Osteoblast (primary cell): ENCODE measurements around the gene ALG14. TPM values are rescaled to one million over a fixed set of nuclear protein-coding genes. Genes with fewer than 3 reads are reported as not detected.

Experiments used
- DNase-seq: peaks from one replicate; pipeline ENCODE4 v3.0.0; 2011; ENCODE audit warnings: low spot score, mixed read lengths; ENCODE audit not compliant: insufficient read length; ENCODE audit errors: missing footprints
- H2AFZ ChIP-seq: 2 replicates; pipeline ENCODE4 v1.6.0; 2011; ENCODE audit warnings: mild to moderate bottlenecking, low read length
- H3K27ac ChIP-seq: 2 replicates; pipeline ENCODE4 v1.5.1; 2011; ENCODE audit warnings: mild to moderate bottlenecking, low read depth, low read length, moderate library complexity
- H3K27me3 ChIP-seq: 2 replicates; pipeline ENCODE4 v1.6.0; 2012; ENCODE audit warnings: mild to moderate bottlenecking, control low read depth, inconsistent platforms, low read length, moderate library complexity; ENCODE audit not compliant: insufficient read depth
- H3K36me3 ChIP-seq: 2 replicates; pipeline ENCODE4 v1.5.1; 2011; ENCODE audit warnings: mild to moderate bottlenecking, low read length, control low read depth, moderate library complexity; ENCODE audit not compliant: insufficient read depth
- H3K4me1 ChIP-seq: 2 replicates; pipeline ENCODE4 v1.5.1; 2011; ENCODE audit warnings: mild to moderate bottlenecking, low read length, control low read depth, moderate library complexity; ENCODE audit not compliant: insufficient read depth
- H3K4me2 ChIP-seq: 2 replicates; pipeline ENCODE4 v1.6.0; 2011; ENCODE audit warnings: mild to moderate bottlenecking, low read length; ENCODE audit not compliant: insufficient read depth
- H3K4me3 ChIP-seq: fragments of 200-600 bp; sonication (generic); 3 replicates; pipeline ENCODE4 v1.5.1; 2012; ENCODE audit warnings: mild to moderate bottlenecking, low read length, inconsistent platforms; ENCODE audit not compliant: insufficient read depth
- H3K79me2 ChIP-seq: 2 replicates; pipeline ENCODE4 v1.6.0; 2012; ENCODE audit warnings: mild to moderate bottlenecking, low read length, control low read depth, inconsistent platforms; ENCODE audit not compliant: insufficient read depth
- H3K9me3 ChIP-seq: 2 replicates; pipeline ENCODE4 v1.5.1; 2011; ENCODE audit warnings: low read depth, low read length, control low read depth
- H4K20me1 ChIP-seq: 2 replicates; pipeline ENCODE4 v1.6.0; 2012; ENCODE audit warnings: mild to moderate bottlenecking, low read length, control low read depth; ENCODE audit not compliant: insufficient read depth
- total RNA-seq: library from RNA; depleted of rRNA; stranded (reverse); fragments of >200 nt; gene quantifications from 2 replicates; pipeline ENCODE4 v1.2.3, GENCODE V29; 2012
- TF ChIP-seq, protein P1 (sequence below): IDR thresholded peaks from 2 replicates; pipeline ENCODE4 v1.5.1; 2011; ENCODE audit warnings: mild to moderate bottlenecking, low read depth, low read length, moderate library complexity; ENCODE audit errors: extremely low read depth

Gene ALG14
- total RNA-seq, 1 donor = 1.4 TPM

DNA sequence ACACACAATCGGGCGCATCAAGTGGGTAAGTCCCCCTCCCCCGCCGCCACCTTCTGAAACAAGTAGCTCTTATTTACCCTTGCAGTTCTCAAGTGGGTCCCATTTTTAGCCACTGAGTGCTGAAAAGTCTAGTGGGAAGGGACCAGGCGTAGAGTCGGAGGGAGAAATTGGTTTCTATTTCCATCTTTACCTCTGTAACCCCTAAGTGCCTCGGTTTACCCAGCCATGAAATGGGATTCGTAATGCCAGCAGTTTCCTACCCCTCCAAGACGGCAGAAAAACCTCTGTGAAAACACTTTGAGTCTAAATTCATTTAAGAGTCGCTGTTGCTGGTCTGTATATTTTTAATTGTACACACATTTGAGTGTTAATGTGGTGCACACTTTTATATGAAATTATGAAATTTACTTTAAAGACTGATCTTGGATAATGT, 45.3 kb upstream of the ALG14 start:
- Histone ChIP-seq H3K4me2 (peak overlapping the region; percentile 85), H2AFZ (peak overlapping the region; percentile 80), H3K79me2 (no peaks in the 10 kb centered on the region), H3K9me3 (no peaks in the 10 kb centered on the region), H3K4me3 (peak overlapping the region; percentile 75), H3K27ac (no peak overlapping the region), H3K4me1 (peaks cover 6% of the 10 kb centered on the region), H3K36me3 (no peaks in the 10 kb centered on the region), H3K27me3 (peaks cover 31% of the 10 kb centered on the region), H4K20me1 (no peaks in the 10 kb centered on the region)
- TF ChIP-seq, protein P1, sequence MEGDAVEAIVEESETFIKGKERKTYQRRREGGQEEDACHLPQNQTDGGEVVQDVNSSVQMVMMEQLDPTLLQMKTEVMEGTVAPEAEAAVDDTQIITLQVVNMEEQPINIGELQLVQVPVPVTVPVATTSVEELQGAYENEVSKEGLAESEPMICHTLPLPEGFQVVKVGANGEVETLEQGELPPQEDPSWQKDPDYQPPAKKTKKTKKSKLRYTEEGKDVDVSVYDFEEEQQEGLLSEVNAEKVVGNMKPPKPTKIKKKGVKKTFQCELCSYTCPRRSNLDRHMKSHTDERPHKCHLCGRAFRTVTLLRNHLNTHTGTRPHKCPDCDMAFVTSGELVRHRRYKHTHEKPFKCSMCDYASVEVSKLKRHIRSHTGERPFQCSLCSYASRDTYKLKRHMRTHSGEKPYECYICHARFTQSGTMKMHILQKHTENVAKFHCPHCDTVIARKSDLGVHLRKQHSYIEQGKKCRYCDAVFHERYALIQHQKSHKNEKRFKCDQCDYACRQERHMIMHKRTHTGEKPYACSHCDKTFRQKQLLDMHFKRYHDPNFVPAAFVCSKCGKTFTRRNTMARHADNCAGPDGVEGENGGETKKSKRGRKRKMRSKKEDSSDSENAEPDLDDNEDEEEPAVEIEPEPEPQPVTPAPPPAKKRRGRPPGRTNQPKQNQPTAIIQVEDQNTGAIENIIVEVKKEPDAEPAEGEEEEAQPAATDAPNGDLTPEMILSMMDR = no peak
- no peak for DNase-seq

GRCh38 chr1:95117207-95118066, 44.7 kb upstream of the ALG14 start, which contains the start of gene TLCD4:
TLCD4 (plus strand) TSS chr1:95117355; CDS start chr1:95143902, 26,547 bp downstream.
- H3K36me3 ChIP-seq = no peaks in the 10 kb centered on the region
- H3K9me3 ChIP-seq = no peaks in the 10 kb centered on the region
- TF ChIP-seq, protein P1 = no peak
- peaks cover 6% of the 10 kb centered on the region for H3K4me1 ChIP-seq
- no peaks in the 10 kb centered on the region for H4K20me1 ChIP-seq
- H2AFZ ChIP-seq = peak within 1 kb of the TSS; percentile 80
- peak within 1 kb of the TSS; percentile 85 for H3K4me2 ChIP-seq
- H3K27ac ChIP-seq = no peak within 1 kb of the TSS
- peak within 1 kb of the TSS; percentile 75 for H3K4me3 ChIP-seq
- DNase-seq = peak; percentile 92
- H3K27me3 ChIP-seq = peaks cover 31% of the 10 kb centered on the region
- no peaks in the 10 kb centered on the region for H3K79me2 ChIP-seq

DNA sequence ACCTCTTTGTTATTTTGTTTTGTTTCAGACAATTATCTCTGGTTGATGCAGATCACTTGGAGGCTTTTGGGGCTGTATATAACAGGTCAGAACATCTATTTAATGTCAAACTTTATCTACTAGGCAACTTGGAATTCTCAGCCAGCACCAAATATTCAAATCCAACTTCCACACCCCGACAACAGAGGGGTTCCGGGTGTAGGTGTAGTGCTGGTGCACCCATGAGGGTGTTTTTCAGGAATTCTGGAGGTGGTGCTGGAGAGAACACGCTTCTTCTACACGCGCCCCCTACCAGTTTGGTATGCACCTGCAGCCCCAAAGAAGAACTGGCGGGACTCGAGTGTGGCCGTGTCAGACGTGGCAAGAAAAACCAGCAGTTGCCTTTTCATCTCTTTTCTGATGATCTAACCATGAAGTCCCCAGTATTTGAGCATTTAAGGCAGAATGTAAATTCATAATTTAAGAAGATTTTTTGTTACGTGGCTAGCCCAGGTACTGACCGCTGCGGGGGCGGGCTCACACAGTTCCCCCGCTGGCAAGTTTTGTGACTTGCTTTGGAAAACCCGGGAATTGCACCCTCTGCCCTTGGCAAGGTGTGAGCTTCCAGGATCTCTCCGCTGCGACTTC, 43.9 kb upstream of the ALG14 start:
- peak overlapping the region; percentile 74 for H2AFZ ChIP-seq
- no peaks in the 10 kb centered on the region for H3K9me3 ChIP-seq
- no peaks in the 10 kb centered on the region for H4K20me1 ChIP-seq
- peaks cover 6% of the 10 kb centered on the region for H3K4me1 ChIP-seq
- H3K4me2 ChIP-seq = peak overlapping the region; percentile 85
- peak; percentile 89 for DNase-seq
- H3K36me3 ChIP-seq = no peaks in the 10 kb centered on the region
- peak overlapping the region; percentile 75 for H3K4me3 ChIP-seq
- TF ChIP-seq, protein P1 = peak; percentile 38
- no peak overlapping the region for H3K27ac ChIP-seq
- no peaks in the 10 kb centered on the region for H3K79me2 ChIP-seq
- peaks cover 35% of the 10 kb centered on the region for H3K27me3 ChIP-seq

- H3K27ac ChIP-seq = no peak overlapping the region
- H3K4me3 ChIP-seq = no peak overlapping the region
- H3K4me2 ChIP-seq = no peak overlapping the region
- no peak overlapping the region for H2AFZ ChIP-seq
- no peaks in the 10 kb centered on the region for H4K20me1 ChIP-seq
- peaks cover 6% of the 10 kb centered on the region for H3K4me1 ChIP-seq
- H3K27me3 ChIP-seq = peaks cover 37% of the 10 kb centered on the region
- H3K36me3 ChIP-seq = no peaks in the 10 kb centered on the region
- no peaks in the 10 kb centered on the region for H3K9me3 ChIP-seq
- TF ChIP-seq, protein P1 = no peak
- no peak for DNase-seq
- no peaks in the 10 kb centered on the region for H3K79me2 ChIP-seq
Measured at GRCh38 chr1:95115708-95116137, 43.0 kb upstream of the ALG14 start.
